ENCODE results near the gene SNX10.

- TF ChIP-seq, protein P1, sequence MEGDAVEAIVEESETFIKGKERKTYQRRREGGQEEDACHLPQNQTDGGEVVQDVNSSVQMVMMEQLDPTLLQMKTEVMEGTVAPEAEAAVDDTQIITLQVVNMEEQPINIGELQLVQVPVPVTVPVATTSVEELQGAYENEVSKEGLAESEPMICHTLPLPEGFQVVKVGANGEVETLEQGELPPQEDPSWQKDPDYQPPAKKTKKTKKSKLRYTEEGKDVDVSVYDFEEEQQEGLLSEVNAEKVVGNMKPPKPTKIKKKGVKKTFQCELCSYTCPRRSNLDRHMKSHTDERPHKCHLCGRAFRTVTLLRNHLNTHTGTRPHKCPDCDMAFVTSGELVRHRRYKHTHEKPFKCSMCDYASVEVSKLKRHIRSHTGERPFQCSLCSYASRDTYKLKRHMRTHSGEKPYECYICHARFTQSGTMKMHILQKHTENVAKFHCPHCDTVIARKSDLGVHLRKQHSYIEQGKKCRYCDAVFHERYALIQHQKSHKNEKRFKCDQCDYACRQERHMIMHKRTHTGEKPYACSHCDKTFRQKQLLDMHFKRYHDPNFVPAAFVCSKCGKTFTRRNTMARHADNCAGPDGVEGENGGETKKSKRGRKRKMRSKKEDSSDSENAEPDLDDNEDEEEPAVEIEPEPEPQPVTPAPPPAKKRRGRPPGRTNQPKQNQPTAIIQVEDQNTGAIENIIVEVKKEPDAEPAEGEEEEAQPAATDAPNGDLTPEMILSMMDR (IDR thresholded peaks at IDR 0.05; ENCODE audit: low read depth, low read length) = no peak
- no peak for TF ChIP-seq POLR2A (IDR thresholded peaks at IDR 0.05; ENCODE audit: extremely low read depth, insufficient read length)
- TF ChIP-seq, protein P2, sequence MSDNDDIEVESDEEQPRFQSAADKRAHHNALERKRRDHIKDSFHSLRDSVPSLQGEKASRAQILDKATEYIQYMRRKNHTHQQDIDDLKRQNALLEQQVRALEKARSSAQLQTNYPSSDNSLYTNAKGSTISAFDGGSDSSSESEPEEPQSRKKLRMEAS (IDR thresholded peaks at IDR 0.05; ENCODE audit: low read depth, low read length) = no peak
Measured at GRCh38 chr7:26406433-26406832, 114.8 kb downstream of the SNX10 start.

Measured in NB4 (cell line).